ENCODE results near the gene PLA2G2D. TPM values are rescaled to one million over a fixed set of nuclear protein-coding genes. Genes with fewer than 3 reads are reported as not detected.

The PLA2G2D gene
- total RNA-seq, 2 donors from 2014 or later: not detected

DNA sequence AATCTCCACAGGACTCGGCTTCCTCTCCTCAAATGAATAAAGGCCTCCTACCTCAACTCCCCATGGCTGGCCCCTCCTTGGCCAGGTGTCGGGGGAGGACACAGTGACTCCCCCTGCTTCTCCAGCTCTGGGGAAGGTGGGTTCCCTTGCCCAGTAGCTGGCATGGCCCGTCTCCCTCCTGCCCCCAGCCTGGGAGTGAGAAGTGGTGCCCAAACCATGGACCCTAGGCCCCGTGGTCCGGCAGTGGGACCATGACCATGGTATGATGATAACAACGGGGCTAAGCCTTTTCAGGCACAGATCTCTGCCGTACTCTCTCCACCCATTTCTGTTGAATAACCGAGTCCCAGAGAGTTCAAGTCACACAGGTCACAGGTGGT lies 31.0 kb upstream of the PLA2G2D start:
- peaks cover 13 to 14% of the 10 kb centered on the region in 2 donors for H3K4me1 Mint-ChIP-seq (ENCODE audit: low read depth in 2 of 2)
- no peak for ATAC-seq
- peak; percentile 51 for DNase-seq (ENCODE audit: low spot score)
- H3K27me3 Mint-ChIP-seq: no peaks in the 10 kb centered on the region
- no peak overlapping the region for H3K4me3 Mint-ChIP-seq
- H3K9me3 Mint-ChIP-seq: no peaks in the 10 kb centered on the region
- no peak overlapping the region for H3K27ac Mint-ChIP-seq
- H3K36me3 Mint-ChIP-seq: no peaks in the 10 kb centered on the region

DNA sequence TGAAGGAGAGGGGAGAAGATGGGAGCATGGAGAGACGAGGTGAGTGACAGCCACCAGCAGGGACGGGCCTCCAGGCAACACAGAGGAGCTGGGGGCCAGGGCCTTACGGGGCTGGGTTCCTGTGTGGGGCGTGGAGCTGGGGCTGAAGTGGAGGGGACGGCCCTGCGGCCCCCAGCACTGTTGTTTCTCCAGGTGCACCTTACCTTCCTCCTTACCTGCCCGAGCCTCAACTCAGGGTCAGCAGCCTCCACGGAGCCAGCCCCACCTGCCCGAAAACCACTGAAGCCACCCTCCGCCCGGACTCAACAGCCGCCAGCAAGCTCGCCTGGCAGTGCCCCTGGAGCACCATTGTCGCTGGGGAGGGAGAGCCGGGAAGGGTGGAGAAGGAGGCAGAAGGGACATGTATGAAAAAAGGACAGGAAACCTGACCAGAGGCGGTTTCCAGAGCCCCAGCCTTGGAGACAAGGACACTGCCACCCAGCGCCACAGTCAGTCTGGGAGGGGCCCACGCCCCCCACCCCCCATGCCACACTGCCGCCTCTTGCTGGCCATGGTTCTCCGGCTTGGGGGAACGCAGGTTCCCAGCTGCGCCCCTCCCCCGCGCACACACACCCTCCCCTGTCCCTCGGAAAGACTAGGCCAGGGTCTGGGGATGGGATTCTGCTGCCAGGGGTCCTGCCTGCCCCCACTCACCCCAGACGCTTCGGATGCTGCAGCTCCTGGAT lies 30.4 kb upstream of the PLA2G2D start:
- H3K9me3 Mint-ChIP-seq: no peaks in the 10 kb centered on the region
- no peaks in the 10 kb centered on the region for H3K36me3 Mint-ChIP-seq
- H3K27me3 Mint-ChIP-seq: no peaks in the 10 kb centered on the region
- no peak overlapping the region for H3K27ac Mint-ChIP-seq
- peaks cover 10 to 13% of the 10 kb centered on the region in 2 donors for H3K4me1 Mint-ChIP-seq (ENCODE audit: low read depth in 2 of 2)
- ATAC-seq (no peak), DNase-seq (ENCODE audit: low spot score) (peak; percentile 22)
- no peak overlapping the region for H3K4me3 Mint-ChIP-seq

DNA sequence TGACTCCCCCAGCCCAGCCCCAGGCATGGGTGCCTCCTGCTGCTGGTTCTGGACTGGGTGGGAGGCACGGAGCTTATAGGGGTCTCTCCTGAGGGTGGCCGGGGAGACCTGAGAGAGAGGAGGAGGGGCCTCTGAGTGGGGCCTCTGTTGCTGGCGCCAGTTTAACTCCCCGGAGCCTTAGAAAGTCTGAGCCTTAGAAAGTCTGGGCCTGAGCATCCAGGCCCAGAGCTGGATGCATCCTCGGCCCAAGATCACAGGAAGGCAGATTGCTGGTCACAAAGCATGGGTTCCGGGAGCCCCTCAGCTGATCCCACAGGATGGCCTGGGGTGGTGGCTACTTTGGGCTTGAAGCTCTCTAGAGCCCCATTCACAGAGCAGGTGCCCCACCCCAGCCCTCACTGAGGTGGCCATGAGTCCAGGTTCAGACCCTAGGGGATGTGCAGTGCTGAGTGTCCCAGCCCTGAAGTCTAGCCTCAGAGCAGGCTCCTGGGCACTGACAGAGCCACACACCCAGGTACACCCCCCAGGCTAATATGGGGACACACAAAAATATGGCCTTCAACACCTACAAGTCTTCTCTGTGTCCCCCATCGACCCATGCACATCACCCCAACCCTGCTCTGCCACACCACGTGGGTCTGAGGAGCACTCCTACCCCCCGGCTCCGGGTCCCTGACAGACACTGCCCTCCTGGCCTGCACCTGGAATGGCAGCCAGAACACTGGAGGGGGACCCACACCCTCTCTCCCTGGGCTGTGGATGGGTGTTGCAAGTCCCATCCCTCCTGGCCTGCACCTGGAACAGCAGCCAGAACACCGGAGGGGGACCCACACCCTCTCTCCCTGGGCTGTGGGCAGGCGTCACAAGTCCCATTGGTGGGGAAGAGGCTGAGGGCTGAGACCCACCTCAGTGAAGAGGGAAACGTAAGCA lies 29.5 kb upstream of the PLA2G2D start:
- no peak overlapping the region for H3K4me3 Mint-ChIP-seq
- no peaks in the 10 kb centered on the region for H3K36me3 Mint-ChIP-seq
- H3K4me1 Mint-ChIP-seq (ENCODE audit: low read depth in 2 of 2): peaks cover 5 to 7% of the 10 kb centered on the region in 2 donors
- ATAC-seq (no peak), DNase-seq (ENCODE audit: low spot score) (peak; percentile 47)
- no peak overlapping the region for H3K27ac Mint-ChIP-seq
- H3K27me3 Mint-ChIP-seq: no peaks in the 10 kb centered on the region
- H3K9me3 Mint-ChIP-seq: no peaks in the 10 kb centered on the region

DNA sequence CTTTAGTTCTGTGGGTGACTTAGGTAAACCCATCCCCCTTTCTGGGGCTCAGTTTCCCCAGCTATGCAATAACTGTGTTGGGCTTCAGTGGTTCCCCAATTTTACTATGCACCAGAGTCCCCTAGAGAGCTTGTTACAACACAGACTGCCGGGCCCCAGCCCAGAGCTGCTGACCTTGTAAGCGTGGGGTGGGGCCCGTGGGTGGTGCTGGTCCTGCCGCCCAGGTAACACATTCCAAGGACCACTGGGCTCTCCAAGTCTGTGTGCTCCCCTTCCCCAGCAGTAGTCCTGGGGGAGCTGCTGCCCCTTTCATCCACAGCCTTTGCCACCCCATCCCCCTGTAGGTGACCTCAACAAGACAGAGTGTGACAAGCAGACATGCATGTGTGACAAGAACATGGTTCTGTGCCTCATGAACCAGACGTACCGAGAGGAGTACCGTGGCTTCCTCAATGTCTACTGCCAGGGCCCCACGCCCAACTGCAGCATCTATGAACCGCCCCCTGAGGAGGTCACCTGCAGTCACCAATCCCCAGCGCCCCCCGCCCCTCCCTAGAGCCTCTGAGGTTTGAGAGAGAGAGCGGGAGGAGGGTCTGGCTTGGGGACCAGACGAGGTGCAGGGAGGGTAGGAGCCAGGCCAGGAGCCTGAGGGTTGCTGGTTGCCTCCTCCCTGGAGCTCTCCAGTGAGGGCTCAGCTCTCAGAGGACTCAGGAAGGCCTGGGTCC lies 28.7 kb upstream of the PLA2G2D start:
- Mint-ChIP-seq H3K27me3 (no peaks in the 10 kb centered on the region), H3K4me1 (ENCODE audit: low read depth in 2 of 2) (peaks cover 5 to 7% of the 10 kb centered on the region in 2 donors), H3K36me3 (no peaks in the 10 kb centered on the region), H3K27ac (no peak overlapping the region), H3K9me3 (no peaks in the 10 kb centered on the region), H3K4me3 (no peak overlapping the region)
- DNase-seq (ENCODE audit: low spot score) (no peak), ATAC-seq (no peak)

DNA sequence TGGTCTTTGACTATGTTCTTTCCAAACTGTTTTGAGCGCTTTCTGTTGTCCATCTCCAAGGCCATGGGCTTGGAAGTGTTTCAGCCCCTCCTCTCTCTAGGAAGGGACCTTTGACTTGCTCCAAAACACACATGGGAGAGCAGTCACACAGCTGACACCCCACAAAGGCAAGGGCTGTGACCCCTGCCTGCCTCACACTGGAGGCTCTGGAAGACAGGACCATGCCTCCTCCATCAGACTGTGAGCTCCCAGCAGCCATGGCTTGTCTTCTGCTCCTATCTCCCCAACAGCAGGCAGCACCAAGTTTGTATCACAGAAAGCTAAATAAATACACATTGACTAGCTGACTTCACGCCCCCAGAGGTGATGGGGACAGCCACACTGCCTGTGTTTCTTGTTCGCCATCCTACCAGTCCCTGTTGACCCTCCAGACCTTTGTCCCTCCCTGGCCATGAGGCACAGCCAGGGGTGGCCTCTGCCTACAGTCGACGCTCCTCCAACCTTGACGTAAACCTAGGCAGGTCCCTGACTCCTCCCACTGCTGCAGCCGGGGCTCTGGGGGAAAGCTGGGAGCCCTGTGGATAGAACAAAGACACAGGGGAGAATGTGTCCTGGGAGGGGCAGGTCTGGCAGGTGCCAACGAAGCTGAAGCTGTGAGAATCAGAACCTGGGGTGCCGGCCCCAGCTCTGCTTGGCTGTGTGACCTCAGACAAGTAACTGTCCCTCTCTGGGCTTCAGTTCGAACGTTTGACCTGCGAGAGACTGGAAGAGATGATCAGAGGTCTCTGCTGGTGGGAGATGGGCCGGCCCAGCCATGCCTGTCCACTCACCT lies 24.6 kb upstream of the PLA2G2D start:
- no peak overlapping the region for H3K27ac Mint-ChIP-seq
- no peaks in the 10 kb centered on the region for H3K9me3 Mint-ChIP-seq
- no peak overlapping the region for H3K4me3 Mint-ChIP-seq
- no peaks in the 10 kb centered on the region for H3K36me3 Mint-ChIP-seq
- H3K4me1 Mint-ChIP-seq (ENCODE audit: low read depth in 2 of 2): no peaks in the 10 kb centered on the region
- H3K27me3 Mint-ChIP-seq: no peaks in the 10 kb centered on the region
- DNase-seq (ENCODE audit: low spot score) (no peak), ATAC-seq (no peak)

DNA sequence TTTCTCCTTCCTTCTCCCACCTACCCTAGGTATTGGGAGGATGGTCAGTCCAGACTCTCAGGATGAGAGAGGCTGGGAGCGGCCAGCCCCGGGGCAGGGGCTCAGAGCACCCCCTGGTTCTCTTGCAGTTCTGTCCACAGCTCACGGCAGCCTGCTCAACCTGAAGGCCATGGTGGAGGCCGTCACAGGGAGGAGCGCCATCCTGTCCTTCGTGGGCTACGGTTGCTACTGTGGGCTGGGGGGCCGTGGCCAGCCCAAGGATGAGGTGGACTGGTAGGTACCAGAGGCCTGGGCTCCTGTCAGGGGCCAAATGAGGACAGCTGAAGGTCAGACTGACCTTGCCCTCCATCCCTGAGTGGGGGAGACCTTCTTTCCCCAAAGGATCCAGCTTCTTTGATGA lies 24.0 kb upstream of the PLA2G2D start:
- ATAC-seq (no peak), DNase-seq (ENCODE audit: low spot score) (no peak)
- Mint-ChIP-seq H3K27me3 (no peaks in the 10 kb centered on the region), H3K4me3 (no peak overlapping the region), H3K27ac (no peak overlapping the region), H3K9me3 (no peaks in the 10 kb centered on the region), H3K4me1 (ENCODE audit: low read depth in 2 of 2) (no peaks in the 10 kb centered on the region), H3K36me3 (no peaks in the 10 kb centered on the region)

DNA sequence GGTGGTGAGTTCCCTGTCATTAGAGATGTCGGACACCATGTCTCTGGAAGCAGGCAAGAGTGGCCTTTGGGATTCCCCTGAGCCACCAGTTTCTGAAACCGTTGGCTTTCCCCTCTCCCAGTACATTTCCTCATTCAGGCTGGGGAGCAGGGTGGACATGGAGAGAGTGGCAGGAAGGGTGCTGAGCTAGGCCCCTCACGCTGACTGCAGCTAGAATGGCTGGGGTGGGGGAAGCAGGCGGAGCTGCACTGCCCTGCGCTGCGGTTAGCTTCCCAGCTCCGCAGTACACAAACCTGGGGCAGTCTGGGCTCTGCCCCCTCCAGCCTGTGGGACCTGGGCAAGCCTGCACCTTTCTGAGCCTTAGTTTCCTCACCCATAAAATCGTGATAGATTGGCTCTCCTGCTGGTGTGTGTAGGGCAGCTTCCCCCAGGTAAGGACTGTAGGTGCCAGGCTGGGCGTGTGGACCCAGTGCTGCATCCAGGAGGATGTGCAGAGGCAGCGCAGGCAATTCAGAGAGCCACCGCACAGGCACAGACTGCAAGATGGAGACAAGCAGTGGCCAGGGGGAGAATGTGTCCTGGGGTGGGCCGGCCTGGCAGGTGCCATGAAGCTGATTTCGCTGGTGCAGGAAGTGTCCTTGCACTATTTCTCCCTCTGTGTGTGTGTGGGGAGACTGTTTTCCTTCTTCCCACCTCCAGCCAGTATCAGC lies 22.8 kb upstream of the PLA2G2D start:
- no peaks in the 10 kb centered on the region for H3K9me3 Mint-ChIP-seq
- no peaks in the 10 kb centered on the region for H3K36me3 Mint-ChIP-seq
- DNase-seq (ENCODE audit: low spot score): no peak
- no peaks in the 10 kb centered on the region for H3K4me1 Mint-ChIP-seq (ENCODE audit: low read depth in 2 of 2)
- no peak overlapping the region for H3K27ac Mint-ChIP-seq
- ATAC-seq: no peak
- H3K4me3 Mint-ChIP-seq: no peak overlapping the region
- peaks cover 0 to 3% of the 10 kb centered on the region in 2 donors for H3K27me3 Mint-ChIP-seq

DNA sequence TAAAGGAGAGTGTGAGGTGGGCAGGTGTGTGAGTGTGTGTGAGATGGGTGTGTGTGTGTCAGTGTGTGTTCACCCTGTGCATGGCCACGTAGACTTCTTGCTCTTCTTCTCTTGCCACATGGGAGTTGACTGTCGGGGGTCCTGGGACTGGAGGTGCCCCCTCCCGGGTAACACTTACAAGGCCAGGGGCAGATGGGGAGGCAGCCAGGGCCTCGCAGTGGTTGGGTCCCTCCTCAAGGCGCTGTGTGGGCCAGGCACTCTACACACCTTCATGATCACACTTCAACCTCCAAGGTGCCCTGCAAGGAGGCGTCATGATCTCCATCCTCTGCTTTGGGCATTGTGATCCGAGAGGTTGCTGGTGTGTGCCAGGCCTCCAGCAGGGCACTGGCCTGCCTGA lies 22.1 kb upstream of the PLA2G2D start:
- H3K4me1 Mint-ChIP-seq (ENCODE audit: low read depth in 2 of 2): no peaks in the 10 kb centered on the region
- peaks cover 0 to 3% of the 10 kb centered on the region in 2 donors for H3K27me3 Mint-ChIP-seq
- H3K9me3 Mint-ChIP-seq: no peaks in the 10 kb centered on the region
- no peak overlapping the region for H3K4me3 Mint-ChIP-seq
- no peak for ATAC-seq
- DNase-seq (ENCODE audit: low spot score): no peak
- no peaks in the 10 kb centered on the region for H3K36me3 Mint-ChIP-seq
- H3K27ac Mint-ChIP-seq: no peak overlapping the region

DNA sequence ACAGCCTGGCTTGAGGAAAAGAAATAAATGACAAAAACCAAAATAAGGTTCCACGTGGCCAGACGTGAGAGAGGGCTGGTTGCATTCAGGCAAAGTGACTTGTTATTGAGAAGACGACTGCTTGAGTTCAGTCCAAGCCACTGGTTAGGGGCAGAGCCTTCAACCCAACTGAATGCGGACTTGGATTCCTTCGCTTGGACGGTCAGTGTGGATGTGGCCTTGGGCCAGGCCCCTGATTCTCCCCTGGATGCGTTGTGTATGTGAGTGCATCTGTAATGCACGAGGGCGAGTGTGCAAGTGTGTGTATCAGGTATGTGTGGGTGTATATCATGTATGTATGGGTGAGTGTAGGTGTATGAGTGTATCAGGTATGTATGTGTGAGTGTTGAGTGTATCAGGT lies 21.7 kb upstream of the PLA2G2D start:
- Mint-ChIP-seq H3K4me3 (no peak overlapping the region), H3K4me1 (ENCODE audit: low read depth in 2 of 2) (no peaks in the 10 kb centered on the region), H3K27ac (no peak overlapping the region)

DNA sequence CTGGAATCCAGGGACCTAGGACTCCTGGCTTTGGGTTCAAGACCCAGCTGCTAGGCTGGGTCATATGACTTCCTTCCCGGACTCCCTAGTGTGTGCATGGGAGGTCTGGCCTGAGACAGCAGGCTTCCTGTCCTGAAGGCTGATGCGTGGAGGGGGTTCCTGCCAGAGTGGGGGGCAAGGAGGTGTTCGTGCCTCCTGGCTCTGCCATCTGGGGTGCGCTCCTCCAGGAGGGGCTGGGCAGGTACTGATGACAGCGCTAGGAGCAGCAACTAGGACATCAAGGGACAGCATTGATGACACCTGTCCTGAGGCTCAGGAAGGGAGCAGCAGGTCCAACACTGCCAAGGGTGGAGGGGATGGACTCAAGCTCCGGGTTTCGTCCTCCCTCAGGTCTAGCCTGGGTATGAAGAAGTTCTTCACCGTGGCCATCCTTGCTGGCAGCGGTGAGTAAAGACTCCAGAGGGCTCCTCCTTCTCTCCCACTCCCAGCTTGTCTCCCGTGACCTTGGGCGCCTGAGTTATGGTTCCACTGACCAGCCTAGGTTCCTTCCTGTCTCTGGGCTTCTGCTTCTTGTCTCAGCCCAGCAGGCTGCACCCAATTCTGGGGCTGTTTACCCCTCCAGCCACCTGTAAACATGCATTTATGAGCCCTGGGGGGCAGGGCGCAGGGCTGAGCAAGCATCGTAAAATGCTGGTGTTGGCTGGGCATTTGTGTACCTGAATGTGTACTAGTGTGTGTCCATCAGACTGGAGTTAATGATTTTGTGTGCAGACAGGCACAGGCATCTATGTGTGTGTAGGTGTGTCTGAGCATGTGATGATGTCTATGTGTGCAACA lies 20.7 kb upstream of the PLA2G2D start:
- H3K36me3 Mint-ChIP-seq: no peaks in the 10 kb centered on the region
- no peak overlapping the region for H3K27ac Mint-ChIP-seq
- DNase-seq (ENCODE audit: low spot score) (no peak), ATAC-seq (no peak)
- no peaks in the 10 kb centered on the region for H3K9me3 Mint-ChIP-seq
- peaks cover 0 to 3% of the 10 kb centered on the region in 2 donors for H3K27me3 Mint-ChIP-seq
- H3K4me3 Mint-ChIP-seq: no peak overlapping the region
- no peaks in the 10 kb centered on the region for H3K4me1 Mint-ChIP-seq (ENCODE audit: low read depth in 2 of 2)

More for the DNA sequence above, 21.7 kb upstream of the PLA2G2D start:
- Mint-ChIP-seq H3K9me3 (no peaks in the 10 kb centered on the region), H3K27me3 (peaks cover 0 to 3% of the 10 kb centered on the region in 2 donors), H3K36me3 (no peaks in the 10 kb centered on the region)
- ATAC-seq: no peak
- no peak for DNase-seq (ENCODE audit: low spot score)

DNA sequence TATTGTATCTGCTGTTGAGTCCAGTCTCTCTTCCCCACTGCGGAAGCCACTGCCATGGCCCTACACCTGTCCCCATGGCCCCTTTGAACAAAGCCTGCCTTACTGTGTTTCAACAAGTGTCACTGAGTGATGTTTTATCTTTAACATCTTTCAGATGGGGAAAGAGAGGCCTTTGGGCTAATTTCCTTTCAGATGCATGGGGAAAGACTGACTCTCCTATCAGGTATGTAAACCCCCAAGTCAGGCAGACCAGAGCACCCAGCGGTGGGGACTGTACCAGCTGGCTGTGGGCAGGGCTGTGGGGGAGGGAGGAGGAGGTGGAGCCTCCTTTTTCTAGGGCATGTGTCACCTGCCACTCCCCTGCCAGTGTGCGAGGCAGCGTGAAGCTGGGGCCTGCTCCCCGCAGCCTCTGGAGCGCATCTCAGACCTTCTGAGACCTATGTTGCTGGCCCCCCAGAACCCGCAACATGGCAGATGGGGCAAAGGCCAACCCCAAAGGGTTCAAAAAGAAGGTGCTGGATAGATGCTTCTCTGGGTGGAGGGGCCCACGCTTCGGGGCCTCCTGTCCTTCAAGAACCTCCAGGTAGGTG lies 19.7 kb upstream of the PLA2G2D start, which contains the start of gene PLA2G2F:
Gene PLA2G2F (plus strand): TSS at position 363 of the 590 bp plus-strand sequence. CDS start 105 bp downstream, at position 468.
- H3K4me3 Mint-ChIP-seq: no peak within 1 kb of the TSS
- no peak within 1 kb of the TSS for H3K27ac Mint-ChIP-seq
- no peak for DNase-seq (ENCODE audit: low spot score)
- no peaks in the 10 kb centered on the region for H3K4me1 Mint-ChIP-seq (ENCODE audit: low read depth in 2 of 2)
- H3K36me3 Mint-ChIP-seq: no peaks in the 10 kb centered on the region
- ATAC-seq: no peak
- H3K27me3 Mint-ChIP-seq: peaks cover 4 to 5% of the 10 kb centered on the region in 2 donors
- H3K9me3 Mint-ChIP-seq: no peaks in the 10 kb centered on the region

DNA sequence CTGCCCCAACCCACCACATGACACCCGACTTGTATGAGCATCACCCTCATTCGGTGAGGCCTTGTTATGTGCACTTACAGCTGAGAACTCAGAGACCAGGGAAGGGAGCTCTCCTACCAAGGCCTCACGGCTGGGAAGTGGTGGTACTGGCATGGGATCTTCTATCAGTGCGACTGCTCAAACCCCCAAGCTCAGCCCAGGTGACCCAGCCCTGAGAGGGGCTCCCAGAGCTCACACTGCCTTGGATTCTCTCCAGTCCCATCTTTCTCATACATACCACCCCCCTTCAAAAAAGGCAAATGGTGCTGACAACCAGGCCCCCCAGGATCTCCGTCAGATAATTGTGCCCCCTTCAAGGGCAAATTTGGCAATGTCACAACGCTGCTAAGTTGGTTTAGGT lies 19.0 kb upstream of the PLA2G2D start:
- Mint-ChIP-seq H3K27ac (no peak overlapping the region), H3K4me3 (no peak overlapping the region), H3K36me3 (no peaks in the 10 kb centered on the region), H3K4me1 (ENCODE audit: low read depth in 2 of 2) (no peaks in the 10 kb centered on the region), H3K9me3 (no peaks in the 10 kb centered on the region), H3K27me3 (peaks cover 7% of the 10 kb centered on the region in 2 donors)
- no peak for ATAC-seq
- DNase-seq (ENCODE audit: low spot score): no peak
